ENCODE results near the gene CASZ1. TPM values are rescaled to one million over a fixed set of nuclear protein-coding genes. Genes with fewer than 3 reads are reported as not detected.

Gene CASZ1
- total RNA-seq, 1 experiment from 2014 or later, result 27.8 TPM

DNA sequence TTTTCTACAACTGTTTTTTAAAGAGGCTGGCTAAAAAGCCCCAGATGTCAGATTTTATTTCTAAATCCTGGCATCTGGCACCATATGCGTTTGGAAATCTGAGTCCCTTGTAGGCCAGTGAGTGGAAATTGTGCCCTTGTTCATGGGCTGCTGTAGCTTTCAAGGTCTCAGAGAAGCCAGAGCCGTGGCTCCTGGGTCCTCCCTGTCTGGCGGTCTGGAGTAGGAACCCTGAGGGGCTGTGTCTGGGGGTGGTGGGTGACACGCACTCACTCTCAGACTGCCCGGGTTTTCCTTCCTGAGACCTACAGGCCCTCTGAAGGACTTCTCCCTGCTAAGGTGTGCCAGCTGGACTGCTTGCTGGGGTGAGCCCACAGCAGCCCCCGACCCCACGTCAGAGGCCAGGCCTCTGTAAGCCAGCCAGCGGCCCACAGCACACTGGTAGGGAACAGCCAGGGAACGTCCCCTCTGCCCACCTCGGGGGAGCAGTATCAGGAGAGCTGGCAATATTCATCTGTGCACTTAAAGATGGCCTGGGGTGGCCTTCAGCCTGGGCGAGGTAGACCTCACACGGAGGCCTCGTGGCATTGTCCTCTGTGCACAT lies 170.2 kb downstream of the CASZ1 start:
- H3K4me3 ChIP-seq (ENCODE audit: low read depth in 2 of 2, low read length in 2 of 2), result no peak overlapping the region
- no peaks in the 10 kb centered on the region for H3K4me1 ChIP-seq (ENCODE audit: control insufficient read depth, insufficient read depth, low read length)
- peaks cover 3% of the 10 kb centered on the region; the same call in 1 of the 2 replicates for H3K36me3 ChIP-seq (ENCODE audit: control insufficient read depth, insufficient read depth, low read length)
- intact Hi-C loops (cut with micrococcal nuclease; ENCODE audit: unreplicated experiment) (loop anchor here (10.0 kb wide), 1 partner anchor 111 kb away; no protein-coding TSS in a partner anchor), in situ Hi-C loops (cut with HindIII; ENCODE audit: low pct_unique_long_range_greater_than_20kb, low sequenced_read_pairs) (no loop called here)
- DNase-seq (ENCODE audit: low read depth, low spot score) (no peak), ATAC-seq (no peak)
- TF ChIP-seq CTCF (IDR thresholded peaks at IDR 0.05) (no peak), SIN3A (IDR thresholded peaks at IDR 0.05; ENCODE audit: borderline replicate concordance, insufficient read depth, low read depth, low read length) (no peak), POLR2AphosphoS5 (IDR thresholded peaks at IDR 0.05; ENCODE audit: low read depth, low read length) (no peak), TCF7L2 (IDR thresholded peaks at IDR 0.05; ENCODE audit: low read depth, low read length) (no peak), REST (IDR thresholded peaks at IDR 0.05; ENCODE audit: insufficient read depth in 1 of 2, low read depth in 2 of 2, low read length in 1 of 2) (no peak)
- no peaks in the 10 kb centered on the region for H3K9me3 ChIP-seq (ENCODE audit: control insufficient read depth, insufficient read depth, low read depth, low read length)
- ChIA-PET CTCF (no interaction called here), POLR2A (interaction anchor here (0.6 kb wide), 1 partner anchor 115 kb away, joined by 8 read pairs; no protein-coding TSS in a partner anchor)
- no peak overlapping the region for H3K27ac ChIP-seq (ENCODE audit: low read length)
- BruUV-seq (replicated peaks), result no TSS peak
- no peaks in the 10 kb centered on the region for H3K27me3 ChIP-seq (ENCODE audit: control insufficient read depth, insufficient read depth, low read length)

- intact Hi-C loops (cut with micrococcal nuclease; ENCODE audit: unreplicated experiment), result loop anchor here (10.0 kb wide), 1 partner anchor 111 kb away; no protein-coding TSS in a partner anchor
- TF ChIP-seq TCF7L2 (IDR thresholded peaks at IDR 0.05; ENCODE audit: low read depth, low read length) (no peak), CTCF (IDR thresholded peaks at IDR 0.05) (no peak), REST (IDR thresholded peaks at IDR 0.05; ENCODE audit: insufficient read depth in 1 of 2, low read depth in 2 of 2, low read length in 1 of 2) (no peak), SIN3A (IDR thresholded peaks at IDR 0.05; ENCODE audit: borderline replicate concordance, insufficient read depth, low read depth, low read length) (no peak), POLR2AphosphoS5 (IDR thresholded peaks at IDR 0.05; ENCODE audit: low read depth, low read length) (no peak)
- Histone ChIP-seq H3K36me3 (ENCODE audit: control insufficient read depth, insufficient read depth, low read length) (peaks cover 3% of the 10 kb centered on the region; the same call in 1 of the 2 replicates), H3K27ac (ENCODE audit: low read length) (no peak overlapping the region), H3K27me3 (ENCODE audit: control insufficient read depth, insufficient read depth, low read length) (no peaks in the 10 kb centered on the region), H3K9me3 (ENCODE audit: control insufficient read depth, insufficient read depth, low read depth, low read length) (no peaks in the 10 kb centered on the region), H3K4me3 (ENCODE audit: low read depth in 2 of 2, low read length in 2 of 2) (no peak overlapping the region), H3K4me1 (ENCODE audit: control insufficient read depth, insufficient read depth, low read length) (no peaks in the 10 kb centered on the region)
- ATAC-seq (no peak), DNase-seq (ENCODE audit: low read depth, low spot score) (no peak)
- in situ Hi-C loops (cut with HindIII; ENCODE audit: low pct_unique_long_range_greater_than_20kb, low sequenced_read_pairs), result no loop called here
- ChIA-PET CTCF (no interaction called here), POLR2A (no interaction called here)
- no TSS peak for BruUV-seq (replicated peaks)
These were observed 170.9 kb downstream of the CASZ1 start for GRCh38 chr1:10625554-10625953.

Measured in Panc1 (cell line).